ENCODE measurements around the gene FBXO42. TPM values are rescaled to one million over a fixed set of nuclear protein-coding genes. Genes with fewer than 3 reads are reported as not detected.

The FBXO42 gene
- total RNA-seq, 1 donor from 2014 or later = 18.4 TPM

- DNase-seq (ENCODE audit: extremely low spot score, unreplicated experiment) = no peak
- no peak overlapping the region for H3K27ac Mint-ChIP-seq
- no peak for TF ChIP-seq CTCF (conservative IDR thresholded peaks at IDR 0.05)
- H3K36me3 Mint-ChIP-seq = no peaks in the 10 kb centered on the region
- peaks cover 37% of the 10 kb centered on the region for H3K4me1 Mint-ChIP-seq (ENCODE audit: unreplicated experiment)
- peaks cover 10% of the 10 kb centered on the region for H3K27me3 Mint-ChIP-seq
- H3K9me3 Mint-ChIP-seq = no peaks in the 10 kb centered on the region
- H3K4me3 Mint-ChIP-seq = peak overlapping the region; percentile 78
Observed at GRCh38 chr1:16211824-16212223, 140.5 kb downstream of the FBXO42 start.

- no peak overlapping the region for H3K27ac Mint-ChIP-seq
- no peak for DNase-seq (ENCODE audit: extremely low spot score, unreplicated experiment)
- peak overlapping the region; percentile 57 for H3K4me3 Mint-ChIP-seq
- H3K36me3 Mint-ChIP-seq = no peaks in the 10 kb centered on the region
- peaks cover 2% of the 10 kb centered on the region for H3K27me3 Mint-ChIP-seq
- TF ChIP-seq CTCF (conservative IDR thresholded peaks at IDR 0.05) = no peak
- H3K4me1 Mint-ChIP-seq (ENCODE audit: unreplicated experiment) = peaks cover 29% of the 10 kb centered on the region
- no peaks in the 10 kb centered on the region for H3K9me3 Mint-ChIP-seq
Observed at GRCh38 chr1:16210581-16210980, 141.7 kb downstream of the FBXO42 start.

- Mint-ChIP-seq H3K9me3 (no peaks in the 10 kb centered on the region), H3K4me3 (peak overlapping the region; percentile 82), H3K27ac (peak overlapping the region; percentile 10), H3K27me3 (peaks cover 2% of the 10 kb centered on the region), H3K4me1 (ENCODE audit: unreplicated experiment) (peaks cover 29% of the 10 kb centered on the region), H3K36me3 (no peaks in the 10 kb centered on the region)
- DNase-seq (ENCODE audit: extremely low spot score, unreplicated experiment) = no peak
- no peak for TF ChIP-seq CTCF (conservative IDR thresholded peaks at IDR 0.05)
Observed at GRCh38 chr1:16209847-16210407, 142.4 kb downstream of the FBXO42 start.

- TF ChIP-seq CTCF (conservative IDR thresholded peaks at IDR 0.05) = no peak
- Mint-ChIP-seq H3K9me3 (no peaks in the 10 kb centered on the region), H3K4me1 (ENCODE audit: unreplicated experiment) (peaks cover 29% of the 10 kb centered on the region), H3K4me3 (peak overlapping the region; percentile 82), H3K27me3 (peaks cover 2% of the 10 kb centered on the region), H3K36me3 (no peaks in the 10 kb centered on the region), H3K27ac (peak overlapping the region; percentile 10)
- no peak for DNase-seq (ENCODE audit: extremely low spot score, unreplicated experiment)
Observed at GRCh38 chr1:16209132-16209846, 143.0 kb downstream of the FBXO42 start.

DNA sequence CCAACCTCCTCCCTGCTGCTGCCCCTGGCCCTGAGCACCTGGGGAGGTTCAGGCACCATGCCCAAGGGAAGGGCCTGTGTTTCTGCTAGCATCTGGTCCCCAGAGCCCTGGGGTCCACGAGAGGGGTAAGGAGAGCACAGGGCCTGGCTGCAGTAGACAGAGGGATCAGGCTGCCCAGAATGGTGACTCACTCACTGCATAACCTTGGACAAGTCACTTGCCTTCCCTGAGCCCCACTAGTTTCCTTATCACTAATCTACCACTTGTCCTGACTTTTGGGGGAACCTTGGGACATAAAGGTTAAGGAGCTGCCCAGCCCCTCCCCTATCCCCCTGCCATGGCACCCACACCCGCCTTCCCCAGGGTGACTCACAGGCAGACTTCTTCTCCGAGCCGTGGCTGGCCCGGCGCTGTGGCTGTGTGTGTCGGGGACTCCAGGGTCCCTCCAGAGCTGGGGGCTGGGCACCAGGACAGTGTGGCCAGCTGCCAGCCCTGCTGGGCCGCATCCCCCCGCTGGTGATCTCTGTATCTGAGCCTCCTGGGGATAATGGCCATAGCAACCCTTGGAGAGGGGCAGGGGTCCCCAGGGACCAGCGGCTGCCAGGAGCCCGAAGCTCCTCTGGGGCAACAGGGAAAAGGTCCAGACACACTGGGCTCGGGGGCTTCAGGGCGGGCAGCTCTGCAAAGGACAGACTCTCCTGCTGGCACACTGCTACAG is 143.9 kb downstream of the FBXO42 start:
- Mint-ChIP-seq H3K4me3 (no peak overlapping the region), H3K27me3 (peaks cover 2% of the 10 kb centered on the region), H3K4me1 (ENCODE audit: unreplicated experiment) (peaks cover 32% of the 10 kb centered on the region), H3K27ac (no peak overlapping the region), H3K36me3 (no peaks in the 10 kb centered on the region), H3K9me3 (no peaks in the 10 kb centered on the region)
- DNase-seq (ENCODE audit: extremely low spot score, unreplicated experiment) = no peak
- TF ChIP-seq CTCF (conservative IDR thresholded peaks at IDR 0.05) = no peak

Measured in type B pancreatic cell (in vitro differentiated cells).